Keratinocyte (primary cell): ENCODE measurements around the gene RENBP.

Experiments
- CTCF ChIP-seq, 3 experiments: IDR thresholded peaks in 1 of 3; conservative IDR thresholded peaks in 1 of 3; optimal IDR thresholded peaks in 1 of 3; 2 replicates in 2 of 3; 3 replicates in 1 of 3; pipeline versions ENCODE3 to v1.5.1; 2011; ENCODE audit warnings: low read length in 3 of 3, mild to moderate bottlenecking in 3 of 3, moderate library complexity in 2 of 3, control low read depth in 1 of 3, inconsistent platforms in 1 of 3; ENCODE audit not compliant: insufficient read depth in 2 of 3; ENCODE audit errors: extremely low read depth in 1 of 3
- EZH2 ChIP-seq: IDR thresholded peaks from one replicate; pipeline ENCODE4 v1.6.1; 2012; ENCODE audit warnings: inconsistent platforms, mild to moderate bottlenecking, low read length, moderate library complexity

- TF ChIP-seq CTCF (optimal IDR thresholded peaks at IDR 0.05 in 1 of 3, IDR thresholded peaks at IDR 0.05 in 1 of 3, conservative IDR thresholded peaks at IDR 0.05 in 1 of 3; ENCODE audit: extremely low read depth in 1 of 3, insufficient read depth in 2 of 3, low read length in 3 of 3) (no peak), EZH2 (no peak)
These were observed 12.1 kb downstream of the RENBP start for GRCh38 chrX:153932220-153932915.
